Mucosa of descending colon (tissue), 3 donors: ENCODE data around the gene SWSAP1. TPM values are rescaled to one million over a fixed set of nuclear protein-coding genes. Genes with fewer than 3 reads are reported as not detected.
"Not testable (repeated sequence)": the region's sequence is repeated elsewhere in the genome, so short reads cannot be mapped to it uniquely, and the experiment has no call there.

Experiments
- ATAC-seq: fragments of 200-7000 bp; cut with Tn5 transposase; one replicate; pipeline ENCODE4 v1.9.1; 2020; ENCODE audit warnings: mild to moderate bottlenecking, moderate library complexity
- DNase-seq, 3 donors: peaks; one replicate each; pipeline ENCODE4 v3.0.0-alpha.2; 2020
- H3K36me3 ChIP-seq: fragments of 200-600 bp; one replicate; pipeline ENCODE4 v1.8.0; 2021; ENCODE audit warnings: low read depth, mild to moderate bottlenecking
- H3K4me1 ChIP-seq: fragments of 200-600 bp; one replicate; pipeline ENCODE4 v1.8.0; 2021; ENCODE audit warnings: low read depth, mild to moderate bottlenecking
- H3K4me3 ChIP-seq: fragments of 200-600 bp; one replicate; pipeline ENCODE4 v1.8.0; 2021; ENCODE audit warnings: mild to moderate bottlenecking
- H3K9me3 ChIP-seq: fragments of 200-600 bp; one replicate; pipeline ENCODE4 v1.8.0; 2021; ENCODE audit warnings: mild to moderate bottlenecking
- intact Hi-C, 2 donors: fragments of 100-400 bp; cut with DNase I in 1 of 2; cut with micrococcal nuclease in 1 of 2; formaldehyde crosslinking; loops; one replicate each; pipeline versions ENCODE4 v1.11.0 to v1.11.1; 2022; cut with DNase I, micrococcal nuclease
- total RNA-seq, 3 donors: library from RNA; stranded (reverse); fragmentation: NEBNext Ultra II Directional in 2 of 3; extraction: Animal tissue kit (Norgen Biotek cat#: 25700) in 2 of 3; gene quantifications; one replicate each; pipeline versions ENCODE4 v1.2.1 to v1.2.4, GENCODE V29; 2021 to 2023
- TF ChIP-seq, protein P1 (sequence below): fragments of 200-600 bp; IDR thresholded peaks from one replicate; pipeline ENCODE4 v1.8.0; 2022; ENCODE audit warnings: antibody characterized with exemption, mild to moderate bottlenecking
- donor health status: DM: no; HTN: no; CAD: no; lungs with moderate emphysema.
- donor health status: DM: no; HTN: no; CAD: no.
- donor health status: DM: no; HTN: yes; CAD: no.

The SWSAP1 gene
- total RNA-seq, 3 donors from 2014 or later: 2.5 to 3.4 (median 3.3) TPM

DNA sequence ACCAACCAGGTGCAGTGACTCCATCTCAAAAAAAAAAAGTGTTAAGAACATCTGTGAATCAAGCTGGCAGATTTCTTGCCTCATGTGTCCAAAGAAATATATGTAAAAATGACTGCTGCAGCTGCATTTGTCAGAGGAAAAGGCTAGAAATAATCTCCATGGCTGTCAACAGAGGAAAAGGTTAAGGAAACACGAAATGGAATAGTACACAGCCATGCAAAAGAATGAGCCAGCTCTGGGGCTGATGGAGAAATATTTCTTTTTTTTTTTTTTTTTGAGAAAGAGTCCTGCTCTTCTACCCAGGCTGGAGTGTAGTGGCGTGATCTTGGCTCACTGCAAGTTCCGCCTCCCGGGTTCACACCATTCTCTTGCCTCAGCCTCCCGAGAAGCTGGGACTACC lies 41.6 kb upstream of the SWSAP1 start:
- no peaks in the 10 kb centered on the region for H3K36me3 ChIP-seq
- DNase-seq (peak in 1 of 3 donors; percentile 25), ATAC-seq (no peak)
- H3K4me3 ChIP-seq: no peak overlapping the region
- H3K9me3 ChIP-seq: no peaks in the 10 kb centered on the region
- H3K4me1 ChIP-seq: peaks cover under 1% of the 10 kb centered on the region
- TF ChIP-seq, protein P1, sequence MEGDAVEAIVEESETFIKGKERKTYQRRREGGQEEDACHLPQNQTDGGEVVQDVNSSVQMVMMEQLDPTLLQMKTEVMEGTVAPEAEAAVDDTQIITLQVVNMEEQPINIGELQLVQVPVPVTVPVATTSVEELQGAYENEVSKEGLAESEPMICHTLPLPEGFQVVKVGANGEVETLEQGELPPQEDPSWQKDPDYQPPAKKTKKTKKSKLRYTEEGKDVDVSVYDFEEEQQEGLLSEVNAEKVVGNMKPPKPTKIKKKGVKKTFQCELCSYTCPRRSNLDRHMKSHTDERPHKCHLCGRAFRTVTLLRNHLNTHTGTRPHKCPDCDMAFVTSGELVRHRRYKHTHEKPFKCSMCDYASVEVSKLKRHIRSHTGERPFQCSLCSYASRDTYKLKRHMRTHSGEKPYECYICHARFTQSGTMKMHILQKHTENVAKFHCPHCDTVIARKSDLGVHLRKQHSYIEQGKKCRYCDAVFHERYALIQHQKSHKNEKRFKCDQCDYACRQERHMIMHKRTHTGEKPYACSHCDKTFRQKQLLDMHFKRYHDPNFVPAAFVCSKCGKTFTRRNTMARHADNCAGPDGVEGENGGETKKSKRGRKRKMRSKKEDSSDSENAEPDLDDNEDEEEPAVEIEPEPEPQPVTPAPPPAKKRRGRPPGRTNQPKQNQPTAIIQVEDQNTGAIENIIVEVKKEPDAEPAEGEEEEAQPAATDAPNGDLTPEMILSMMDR: no peak
- intact Hi-C loops: no loop called here

DNA sequence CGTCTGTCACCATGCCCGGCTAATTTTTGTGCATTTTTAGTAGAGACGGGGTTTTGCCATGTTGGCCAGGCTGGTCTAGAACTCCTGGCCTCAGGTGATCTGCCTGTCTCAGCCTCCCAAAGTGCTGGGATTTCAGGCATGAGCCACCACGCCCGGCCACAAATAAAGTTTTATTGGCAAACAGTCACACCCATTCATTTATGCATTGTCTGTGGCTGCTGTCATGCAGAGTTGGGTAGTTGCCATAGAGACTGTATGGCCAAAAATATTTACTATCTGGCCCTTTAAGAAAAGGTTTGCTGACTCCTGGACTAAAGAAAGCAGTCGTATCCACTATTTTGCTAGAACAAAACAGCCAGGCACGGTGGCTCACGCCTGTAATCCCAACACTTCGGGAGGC lies 40.6 kb upstream of the SWSAP1 start:
- not testable (repeated sequence) for H3K36me3 ChIP-seq
- peak; percentile 72 for ATAC-seq

DNA sequence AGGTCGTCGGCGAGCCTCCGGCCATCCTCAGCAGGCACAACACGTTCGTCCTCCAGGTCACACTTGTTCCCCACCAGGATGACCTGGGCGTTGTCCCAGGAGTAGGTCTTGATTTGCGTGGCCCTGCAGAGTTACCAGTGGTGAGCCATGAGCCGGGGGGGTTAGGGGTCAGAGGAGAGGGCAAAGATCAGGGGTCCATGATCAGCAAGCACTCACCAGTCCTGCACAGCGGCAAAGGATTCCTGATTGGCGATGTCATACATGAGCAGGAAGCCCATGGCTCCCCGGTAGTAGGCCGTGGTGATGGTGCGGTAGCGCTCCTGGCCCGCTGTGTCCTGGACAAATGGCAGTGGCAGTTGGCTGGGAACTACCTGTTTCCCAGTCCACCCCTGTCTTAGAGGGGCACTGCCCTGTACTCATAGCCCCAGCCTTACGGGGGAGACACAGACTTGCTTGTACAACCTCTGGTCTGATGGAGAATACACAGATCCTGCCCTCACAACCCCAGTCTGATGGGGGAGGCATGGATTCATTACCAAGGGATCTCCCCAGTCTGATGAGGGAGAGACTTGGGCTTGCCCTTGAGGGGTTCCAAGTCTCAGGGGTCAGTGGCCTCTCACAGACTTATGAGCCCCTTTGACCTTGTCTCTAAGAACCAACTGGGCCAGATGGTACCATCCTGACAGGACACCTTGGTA lies 38.9 kb upstream of the SWSAP1 start:
- no peak overlapping the region for H3K4me3 ChIP-seq
- TF ChIP-seq, protein P1: no peak
- H3K36me3 ChIP-seq: no peaks in the 10 kb centered on the region
- no peaks in the 10 kb centered on the region for H3K9me3 ChIP-seq
- intact Hi-C loops: no loop called here
- DNase-seq: peak in 1 of 3 donors; percentile 40
- H3K4me1 ChIP-seq: peaks cover 16% of the 10 kb centered on the region
- no peak for ATAC-seq

More for the DNA sequence above, 40.6 kb upstream of the SWSAP1 start:
- H3K9me3 ChIP-seq, DNase-seq, H3K4me1 ChIP-seq, H3K4me3 ChIP-seq, intact Hi-C loops: not testable (repeated sequence)

DNA sequence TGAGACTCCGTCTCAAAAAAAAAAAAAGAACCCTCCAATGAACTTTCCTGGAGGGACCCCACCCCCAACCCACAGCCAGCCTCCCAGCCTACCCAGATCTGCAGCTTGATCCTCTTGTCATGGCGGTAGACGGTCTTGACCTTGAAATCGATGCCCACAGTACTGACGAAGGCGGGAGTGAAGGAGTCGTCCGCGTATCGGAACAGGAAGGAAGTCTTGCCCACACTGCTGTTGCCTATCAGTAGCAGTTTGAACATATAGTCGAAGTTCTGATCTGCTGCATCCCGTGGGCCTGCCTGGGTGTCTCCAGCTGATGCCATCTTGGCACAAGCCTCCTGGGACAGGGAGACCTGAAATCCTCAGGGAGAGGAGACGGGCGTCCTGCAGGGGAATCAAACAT lies 37.4 kb upstream of the SWSAP1 start:
- intact Hi-C loops: no loop called here
- no peak overlapping the region for H3K4me3 ChIP-seq
- H3K4me1 ChIP-seq: peaks cover 16% of the 10 kb centered on the region
- TF ChIP-seq, protein P1: no peak
- H3K36me3 ChIP-seq: no peaks in the 10 kb centered on the region
- no peak for ATAC-seq
- no peaks in the 10 kb centered on the region for H3K9me3 ChIP-seq
- DNase-seq: peak in 1 of 3 donors; percentile 37

DNA sequence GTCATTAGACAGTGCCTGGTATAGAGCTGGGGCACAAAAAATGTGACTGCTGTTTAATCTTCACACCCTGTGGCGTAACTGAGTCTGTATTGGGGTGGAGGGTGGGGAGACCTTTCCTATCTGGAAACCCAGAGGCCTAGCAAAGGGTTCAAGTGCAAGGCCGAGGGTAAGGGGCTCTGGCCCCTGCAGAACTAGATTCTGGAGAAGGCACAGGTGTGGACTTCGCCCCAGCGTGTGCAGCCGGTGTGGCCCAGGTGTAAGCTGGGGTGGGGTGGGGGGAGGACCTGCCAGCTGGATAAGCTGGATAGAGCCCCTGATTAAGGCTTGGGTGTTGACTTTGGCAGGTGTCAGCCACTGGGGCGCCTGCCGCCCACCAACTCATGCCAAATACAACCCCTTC lies 36.3 kb upstream of the SWSAP1 start:
- H3K9me3 ChIP-seq: no peaks in the 10 kb centered on the region
- H3K36me3 ChIP-seq: no peaks in the 10 kb centered on the region
- TF ChIP-seq, protein P1: no peak
- intact Hi-C loops: no loop called here
- peaks cover 16% of the 10 kb centered on the region for H3K4me1 ChIP-seq
- no peak overlapping the region for H3K4me3 ChIP-seq
- ATAC-seq (peak; percentile 45), DNase-seq (peak in 2 of 3 donors; percentile 52 to 58)

DNA sequence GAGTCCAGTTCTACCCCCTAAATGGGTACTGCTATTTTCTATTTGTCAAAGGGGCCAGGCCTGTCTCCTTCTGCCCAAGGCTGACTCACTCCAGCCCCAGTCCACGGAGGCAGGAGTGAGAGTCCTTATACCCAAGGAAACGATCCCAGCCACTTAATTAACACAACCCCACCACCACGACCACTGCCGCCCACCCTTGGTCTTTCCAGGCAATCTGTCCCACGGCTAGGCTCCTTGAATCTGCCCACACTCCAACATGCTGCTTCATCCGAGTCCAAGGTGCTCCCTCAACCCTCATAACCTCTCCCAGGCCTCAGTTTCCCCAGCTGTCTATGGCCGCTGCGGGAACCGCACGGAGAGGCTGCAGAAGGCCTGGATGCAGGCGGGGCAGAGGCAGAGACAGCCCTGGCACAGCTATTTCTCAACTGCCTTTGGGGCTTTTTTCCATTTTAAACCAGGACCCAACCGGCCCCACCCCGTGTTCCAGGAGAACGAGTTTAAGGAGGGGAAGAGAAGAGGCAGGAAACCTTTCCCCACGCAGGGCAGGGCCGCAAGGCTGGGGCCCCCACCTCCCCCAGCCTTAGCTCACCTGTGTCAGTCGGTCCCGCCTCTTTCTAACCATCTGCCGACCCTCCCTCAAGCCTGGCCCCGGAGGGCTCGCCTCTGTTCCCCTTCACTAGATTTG lies 35.8 kb upstream of the SWSAP1 start:
- ATAC-seq (peak; percentile 49), DNase-seq (peak in 1 of 3 donors; percentile 58)
- Histone ChIP-seq H3K4me3 (peak overlapping the region; percentile 67), H3K36me3 (no peaks in the 10 kb centered on the region), H3K4me1 (peaks cover 16% of the 10 kb centered on the region), H3K9me3 (no peaks in the 10 kb centered on the region)
- TF ChIP-seq, protein P1: no peak
- intact Hi-C loops: no loop called here
